Memory B cell (primary cell): Measurements from ENCODE around the gene FGF12.
A peak's percentile ranks its signal among the peaks of the same experiment; 100 is the strongest.

ENCODE experiments used
- ATAC-seq: fragments of 150-1000 bp; cut with Tn5 transposase; 2 replicates; pipeline ENCODE4 v1.10.0; 2021; ENCODE audit warnings: low read depth, mild to moderate bottlenecking, moderate library complexity
- DNase-seq, 2 donors: peaks; one replicate each; pipeline ENCODE4 v3.0.0; 2022; ENCODE audit warnings: low spot score in 2 of 2
- H3K27ac Mint-ChIP-seq: one replicate; pipeline ENCODE4 v1.8.0; 2022; ENCODE audit warnings: mild to moderate bottlenecking, moderate library complexity, mixed read lengths
- H3K27me3 Mint-ChIP-seq: one replicate; pipeline ENCODE4 v1.8.0; 2022; ENCODE audit warnings: mixed read lengths
- H3K36me3 Mint-ChIP-seq: one replicate; pipeline ENCODE4 v1.8.0; 2022; ENCODE audit warnings: mild to moderate bottlenecking, mixed read lengths
- H3K4me1 Mint-ChIP-seq: one replicate; pipeline ENCODE4 v1.8.0; 2022; ENCODE audit warnings: mixed read lengths
- H3K4me3 Mint-ChIP-seq: one replicate; pipeline ENCODE4 v1.8.0; 2022; ENCODE audit warnings: mild to moderate bottlenecking, moderate library complexity, mixed read lengths
- H3K9me3 Mint-ChIP-seq: one replicate; pipeline ENCODE4 v1.8.0; 2022; ENCODE audit warnings: mixed read lengths

FGF12 gene

DNA sequence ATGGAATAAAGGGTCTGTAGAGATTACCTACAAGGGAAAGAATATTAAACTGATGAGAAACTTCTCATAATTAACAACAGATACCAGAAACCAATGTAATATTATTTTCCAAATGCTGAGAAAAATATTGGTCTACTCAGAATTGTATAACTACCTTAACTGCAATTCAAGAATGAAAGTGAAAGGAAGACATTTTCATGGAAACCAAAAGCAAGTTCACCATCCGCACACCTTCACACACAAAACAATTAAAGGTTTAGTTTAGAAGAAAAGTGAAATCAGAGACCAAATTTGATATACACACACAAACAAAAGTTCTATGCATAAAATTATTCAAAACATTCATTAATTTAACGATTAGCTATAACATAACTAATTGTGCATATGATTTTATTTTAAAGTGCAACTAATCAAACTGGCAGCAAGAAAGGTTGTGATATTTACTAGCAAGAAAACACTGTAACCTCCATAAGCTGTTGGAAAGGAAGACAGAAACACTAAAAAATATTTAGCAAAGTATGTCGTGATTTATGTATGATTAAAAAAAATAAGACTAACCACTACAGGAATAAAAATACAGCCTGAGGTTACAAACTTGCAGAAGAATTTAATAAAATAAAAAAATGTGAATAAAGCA, 395.5 kb downstream of the FGF12 start:
- peaks cover 11% of the 10 kb centered on the region for H3K4me1 Mint-ChIP-seq
- ATAC-seq (peak; percentile 48), DNase-seq (no peak)
- H3K36me3 Mint-ChIP-seq = no peaks in the 10 kb centered on the region
- no peaks in the 10 kb centered on the region for H3K27me3 Mint-ChIP-seq
- H3K4me3 Mint-ChIP-seq = peak overlapping the region; percentile 58
- H3K9me3 Mint-ChIP-seq = peaks cover 1% of the 10 kb centered on the region
- H3K27ac Mint-ChIP-seq = no peak overlapping the region

DNA sequence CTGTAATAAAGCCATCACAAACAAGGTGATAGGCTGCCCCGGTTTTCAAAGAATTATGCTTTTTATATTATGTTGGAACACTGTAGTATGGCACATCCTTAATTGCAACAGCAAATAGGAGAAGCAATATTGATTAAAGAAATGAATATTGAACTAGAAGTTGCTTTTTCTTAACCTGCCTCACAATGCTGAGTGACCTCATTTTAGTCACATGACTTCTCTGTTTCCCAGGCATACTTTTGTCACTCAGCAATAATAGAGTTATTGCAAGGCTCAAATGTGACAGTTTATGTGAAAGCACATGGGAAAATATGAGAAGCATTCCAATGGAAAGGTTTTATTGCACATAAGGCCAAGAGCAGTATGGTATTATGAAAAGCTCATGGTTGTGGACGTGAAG, 400.7 kb downstream of the FGF12 start:
- ATAC-seq (no peak), DNase-seq (no peak)
- no peak overlapping the region for H3K27ac Mint-ChIP-seq
- peaks cover 3% of the 10 kb centered on the region for H3K9me3 Mint-ChIP-seq
- no peaks in the 10 kb centered on the region for H3K36me3 Mint-ChIP-seq
- no peaks in the 10 kb centered on the region for H3K27me3 Mint-ChIP-seq
- no peak overlapping the region for H3K4me3 Mint-ChIP-seq
- peaks cover 4% of the 10 kb centered on the region for H3K4me1 Mint-ChIP-seq

DNA sequence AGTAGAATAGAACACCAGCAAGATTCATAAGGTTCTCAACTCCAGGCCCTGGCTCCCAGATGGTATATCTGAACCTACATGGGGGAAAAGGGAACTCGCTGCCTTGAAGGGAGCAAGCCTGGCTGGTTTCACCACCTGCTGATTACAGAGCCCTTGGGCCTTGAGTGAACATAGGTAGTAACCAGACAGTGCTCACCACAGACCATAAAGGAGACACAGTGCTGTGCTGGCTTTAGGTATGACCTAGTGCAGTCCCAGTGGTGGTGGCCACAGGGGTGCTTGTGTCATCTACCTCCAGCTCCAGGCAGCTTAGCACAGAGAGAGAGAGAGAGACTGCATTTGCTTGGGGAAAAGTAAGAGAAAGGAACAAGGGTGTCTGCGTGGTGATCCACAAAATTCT, 409.8 kb downstream of the FGF12 start:
- no peak overlapping the region for H3K27ac Mint-ChIP-seq
- H3K36me3 Mint-ChIP-seq = no peaks in the 10 kb centered on the region
- no peak for ATAC-seq
- H3K27me3 Mint-ChIP-seq = peaks cover 3% of the 10 kb centered on the region
- no peaks in the 10 kb centered on the region for H3K4me1 Mint-ChIP-seq
- DNase-seq = no peak
- H3K9me3 Mint-ChIP-seq = peaks cover 3% of the 10 kb centered on the region
- H3K4me3 Mint-ChIP-seq = no peak overlapping the region

DNA sequence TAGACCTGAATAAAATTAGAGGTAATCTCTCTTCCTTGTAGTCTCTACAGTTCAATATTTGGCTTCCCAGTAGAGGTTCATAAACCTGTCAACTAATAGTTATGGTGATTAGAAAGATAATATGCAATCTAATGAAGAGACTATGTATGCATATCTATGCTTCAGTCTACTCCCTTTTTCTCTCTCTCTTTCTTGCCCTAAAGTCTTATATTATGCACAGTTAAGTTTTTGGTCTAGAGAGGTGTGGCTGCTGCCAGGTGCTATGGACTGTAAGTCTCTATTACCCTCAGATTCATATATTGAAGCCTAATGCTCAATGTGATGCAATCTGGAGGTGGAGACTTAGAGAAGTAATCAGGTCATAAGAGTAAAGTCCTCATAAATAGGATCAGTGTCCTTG, 413.7 kb downstream of the FGF12 start:
- DNase-seq (no peak), ATAC-seq (no peak)
- H3K36me3 Mint-ChIP-seq = no peaks in the 10 kb centered on the region
- no peaks in the 10 kb centered on the region for H3K4me1 Mint-ChIP-seq
- no peak overlapping the region for H3K4me3 Mint-ChIP-seq
- peaks cover 1% of the 10 kb centered on the region for H3K27me3 Mint-ChIP-seq
- H3K9me3 Mint-ChIP-seq = no peaks in the 10 kb centered on the region
- H3K27ac Mint-ChIP-seq = no peak overlapping the region

DNA sequence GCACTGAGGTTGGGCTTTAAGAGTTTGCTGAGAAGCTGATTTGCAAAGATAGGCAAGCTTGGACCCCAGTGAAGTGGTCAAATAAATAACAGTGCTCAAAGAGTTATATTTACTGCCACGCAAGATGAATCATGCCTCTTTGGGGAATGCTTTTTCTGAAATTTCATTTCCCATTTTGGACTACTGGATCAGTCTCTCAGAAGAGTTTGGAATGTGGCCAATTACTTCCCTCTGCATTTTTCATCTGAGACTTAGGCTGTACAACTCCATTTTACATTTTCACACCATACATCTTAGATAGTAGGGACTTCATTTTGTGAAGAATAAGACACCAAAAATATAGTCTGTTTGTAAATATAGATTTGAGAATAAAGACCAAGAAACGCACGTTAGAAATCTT, 419.7 kb downstream of the FGF12 start:
- DNase-seq = no peak
- Mint-ChIP-seq H3K27ac (no peak overlapping the region), H3K4me3 (no peak overlapping the region), H3K36me3 (no peaks in the 10 kb centered on the region), H3K4me1 (no peaks in the 10 kb centered on the region), H3K27me3 (peaks cover 1% of the 10 kb centered on the region), H3K9me3 (no peaks in the 10 kb centered on the region)
- ATAC-seq = no peak

DNA sequence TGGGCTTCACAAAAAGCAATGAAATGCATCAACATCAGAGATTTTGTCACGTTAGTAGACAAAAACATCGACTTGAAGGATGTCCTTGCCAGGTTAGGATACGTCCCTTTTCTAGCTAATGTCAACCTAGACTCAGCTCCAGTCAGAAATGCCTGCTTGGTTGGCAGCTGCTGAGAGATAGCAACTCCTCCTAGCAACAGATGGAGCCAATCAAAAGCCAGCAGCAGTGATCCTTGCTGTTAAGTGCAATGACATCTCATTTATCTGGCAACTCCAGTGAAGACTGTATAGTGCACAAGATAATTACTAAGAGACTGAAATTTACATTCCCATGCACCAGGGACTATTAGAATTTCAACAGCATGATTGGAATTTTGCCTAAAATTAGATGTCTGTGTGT, 424.1 kb downstream of the FGF12 start:
- Mint-ChIP-seq H3K9me3 (no peaks in the 10 kb centered on the region), H3K4me1 (no peaks in the 10 kb centered on the region), H3K27me3 (peaks cover 5% of the 10 kb centered on the region), H3K4me3 (no peak overlapping the region), H3K36me3 (no peaks in the 10 kb centered on the region), H3K27ac (no peak overlapping the region)
- ATAC-seq = no peak
- DNase-seq = no peak

DNA sequence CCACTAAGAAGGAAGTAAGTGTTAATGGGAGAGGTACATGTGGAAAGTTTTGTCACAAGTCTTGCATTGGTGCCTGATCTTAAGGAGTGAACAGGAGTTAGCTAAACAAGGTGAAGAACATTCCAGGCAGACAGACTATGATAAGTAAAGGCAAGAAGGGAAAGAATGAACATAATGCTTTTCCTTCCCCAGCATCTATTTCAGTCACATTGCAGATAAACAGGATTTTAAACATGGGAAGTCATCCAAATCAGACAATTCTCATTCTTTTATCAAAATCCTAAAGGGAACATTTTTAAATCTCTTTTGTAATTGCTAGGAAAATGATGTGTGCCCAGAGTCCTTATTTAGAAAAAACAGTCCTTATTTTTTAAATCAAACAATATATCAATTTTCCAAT, 424.6 kb downstream of the FGF12 start:
- ATAC-seq = no peak
- Mint-ChIP-seq H3K27me3 (peaks cover 6% of the 10 kb centered on the region), H3K27ac (no peak overlapping the region), H3K9me3 (no peaks in the 10 kb centered on the region), H3K4me3 (no peak overlapping the region), H3K4me1 (no peaks in the 10 kb centered on the region), H3K36me3 (no peaks in the 10 kb centered on the region)
- DNase-seq = no peak

DNA sequence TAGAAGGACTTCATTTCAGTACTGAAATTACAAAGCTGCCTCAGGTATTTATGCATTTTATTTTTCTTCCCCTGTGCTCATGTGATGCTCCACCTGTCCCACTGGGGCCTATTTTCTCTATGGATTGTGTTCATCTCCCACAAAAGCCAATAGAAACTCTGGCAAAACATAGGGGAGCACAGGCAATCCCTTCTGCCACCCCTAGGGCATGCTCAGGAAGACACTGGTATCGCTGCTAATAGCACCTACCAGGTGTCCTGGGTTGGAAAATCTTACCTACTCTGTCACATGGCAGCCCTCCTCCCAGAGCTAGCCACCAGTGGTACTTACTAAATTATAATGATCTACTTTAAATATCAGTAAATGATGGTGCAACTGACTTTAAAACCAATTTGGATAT, 427.4 kb downstream of the FGF12 start:
- DNase-seq = no peak
- no peak overlapping the region for H3K4me3 Mint-ChIP-seq
- no peak for ATAC-seq
- no peaks in the 10 kb centered on the region for H3K36me3 Mint-ChIP-seq
- H3K27me3 Mint-ChIP-seq = peaks cover 5% of the 10 kb centered on the region
- no peaks in the 10 kb centered on the region for H3K9me3 Mint-ChIP-seq
- no peaks in the 10 kb centered on the region for H3K4me1 Mint-ChIP-seq
- no peak overlapping the region for H3K27ac Mint-ChIP-seq

DNA sequence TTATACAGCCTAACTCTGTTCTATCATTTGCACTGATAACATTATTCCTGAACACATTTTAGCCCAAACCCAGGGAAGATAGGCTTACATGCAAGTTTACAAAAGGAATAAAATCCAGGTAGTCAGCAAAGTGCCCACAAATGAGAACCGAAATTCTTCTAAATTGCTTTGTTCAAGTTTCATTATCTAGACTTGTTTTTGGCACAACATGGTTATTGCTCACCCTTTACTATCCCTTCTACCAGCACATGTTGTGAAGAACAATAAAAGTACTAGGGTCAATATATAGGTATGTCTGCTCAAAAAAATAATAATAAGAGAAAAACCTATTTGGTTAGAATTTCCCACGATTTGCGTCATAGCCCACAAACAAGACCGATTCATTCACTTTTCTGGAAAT, 430.5 kb downstream of the FGF12 start:
- peaks cover 5% of the 10 kb centered on the region for H3K27me3 Mint-ChIP-seq
- no peak for ATAC-seq
- peaks cover 1% of the 10 kb centered on the region for H3K9me3 Mint-ChIP-seq
- no peak for DNase-seq
- H3K4me1 Mint-ChIP-seq = peaks cover 2% of the 10 kb centered on the region
- no peak overlapping the region for H3K27ac Mint-ChIP-seq
- H3K36me3 Mint-ChIP-seq = no peaks in the 10 kb centered on the region
- H3K4me3 Mint-ChIP-seq = no peak overlapping the region

DNA sequence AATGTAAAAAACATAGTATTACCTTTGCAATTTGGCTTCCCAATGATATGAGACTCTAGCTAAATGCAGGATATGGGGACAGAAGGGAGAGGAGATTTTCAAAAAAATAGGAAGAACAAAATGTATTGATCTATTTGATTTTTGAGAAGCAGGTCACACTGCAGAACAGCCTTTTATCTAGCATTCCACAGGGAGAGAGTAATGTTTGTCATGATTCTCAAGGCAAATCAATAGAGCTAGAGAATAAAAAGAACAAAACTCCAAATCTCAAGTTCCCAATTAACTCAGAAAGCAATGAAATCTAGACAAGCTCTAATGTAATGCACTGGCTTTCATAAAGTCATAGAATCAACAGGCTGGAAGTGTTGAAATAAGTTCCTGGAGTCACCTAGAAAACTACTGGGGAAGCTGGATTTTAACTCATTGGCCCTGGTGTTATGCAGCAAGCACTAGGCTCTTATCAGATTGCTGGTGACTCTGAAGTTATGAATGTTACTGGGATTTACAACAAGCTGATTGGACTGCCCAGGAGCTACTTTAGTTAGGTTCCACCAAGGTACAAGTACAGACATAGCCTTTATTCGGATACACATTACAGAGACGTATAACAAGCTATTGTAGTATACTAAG, 442.8 kb downstream of the FGF12 start:
- Mint-ChIP-seq H3K4me1 (no peaks in the 10 kb centered on the region), H3K27ac (no peak overlapping the region), H3K4me3 (no peak overlapping the region), H3K27me3 (peaks cover 4% of the 10 kb centered on the region), H3K36me3 (no peaks in the 10 kb centered on the region), H3K9me3 (no peaks in the 10 kb centered on the region)
- no peak for DNase-seq
- ATAC-seq = no peak

DNA sequence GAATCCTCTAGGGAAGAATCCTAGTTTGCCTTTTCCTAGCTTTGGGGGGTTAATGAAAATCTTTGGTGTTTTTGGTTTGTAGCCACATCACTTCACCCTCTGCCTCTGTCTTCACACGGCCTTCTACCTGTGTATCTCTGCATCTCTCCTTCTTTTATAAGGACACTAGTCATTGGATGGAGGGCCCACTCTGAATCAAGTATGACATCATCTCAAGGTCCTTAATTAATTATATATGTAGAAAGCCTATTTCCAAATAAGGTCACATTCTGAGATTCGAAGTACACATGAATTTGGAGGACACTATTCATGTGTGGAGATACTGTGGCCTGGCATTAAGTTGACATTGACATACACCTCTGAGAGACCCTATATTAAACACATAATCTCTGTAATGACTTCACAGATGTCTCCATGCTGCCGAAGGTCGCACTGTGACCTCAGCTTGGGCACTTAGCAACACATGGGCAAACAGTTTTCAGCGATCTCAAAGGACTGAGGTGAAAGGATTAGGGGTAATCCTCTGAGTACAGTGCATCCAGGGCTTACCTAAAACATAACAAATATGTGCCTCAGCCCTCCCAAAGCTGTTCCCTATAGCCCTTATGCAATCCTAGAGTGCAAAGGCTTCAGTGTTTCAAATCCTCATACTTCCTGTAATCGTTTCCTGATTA, 446.0 kb downstream of the FGF12 start:
- Mint-ChIP-seq H3K4me1 (no peaks in the 10 kb centered on the region), H3K27me3 (no peaks in the 10 kb centered on the region), H3K36me3 (no peaks in the 10 kb centered on the region), H3K4me3 (no peak overlapping the region), H3K27ac (no peak overlapping the region), H3K9me3 (no peaks in the 10 kb centered on the region)
- DNase-seq = no peak
- ATAC-seq = no peak

DNA sequence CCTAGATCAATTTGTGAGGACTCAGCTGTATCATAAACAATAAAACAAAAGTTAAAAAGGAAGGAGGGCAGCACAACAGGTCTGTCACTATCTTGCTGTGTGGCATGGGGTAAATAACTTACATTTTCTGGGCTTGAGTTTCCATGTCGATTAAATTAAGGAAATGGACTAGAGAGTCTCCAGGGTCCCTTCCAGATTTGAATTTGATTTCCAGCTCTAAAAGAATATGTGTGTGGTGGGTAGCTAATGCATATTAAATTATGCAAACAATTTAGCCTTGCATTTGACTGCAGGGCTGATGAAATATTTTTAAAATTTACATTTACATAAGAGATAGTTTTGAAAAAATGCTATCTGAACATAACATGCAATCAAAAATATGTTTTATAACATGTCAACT, 447.7 kb downstream of the FGF12 start:
- no peak overlapping the region for H3K27ac Mint-ChIP-seq
- H3K36me3 Mint-ChIP-seq = no peaks in the 10 kb centered on the region
- no peaks in the 10 kb centered on the region for H3K9me3 Mint-ChIP-seq
- DNase-seq (no peak), ATAC-seq (no peak)
- no peaks in the 10 kb centered on the region for H3K4me1 Mint-ChIP-seq
- H3K27me3 Mint-ChIP-seq = no peaks in the 10 kb centered on the region
- H3K4me3 Mint-ChIP-seq = no peak overlapping the region

DNA sequence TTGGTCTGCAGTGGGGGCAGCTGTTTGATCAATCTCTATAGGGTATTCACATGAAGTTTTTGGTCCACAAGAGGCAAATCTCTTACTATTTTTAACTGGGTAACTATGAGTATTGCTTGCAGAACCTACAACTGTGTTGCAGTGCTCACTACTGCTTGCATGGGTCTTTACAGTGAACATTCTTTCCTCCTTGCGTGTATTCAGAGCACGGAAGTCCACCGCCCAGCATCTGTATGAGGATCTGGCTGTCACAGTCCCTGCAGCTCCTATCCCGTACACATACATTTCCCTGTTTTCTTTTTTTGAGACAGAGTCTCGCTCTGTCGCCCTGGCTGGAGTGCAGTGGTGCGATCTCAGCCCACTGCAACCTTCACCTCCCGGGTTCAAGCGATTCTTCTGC, 449.9 kb downstream of the FGF12 start:
- no peak for DNase-seq
- Mint-ChIP-seq H3K9me3 (no peaks in the 10 kb centered on the region), H3K4me3 (no peak overlapping the region), H3K27me3 (no peaks in the 10 kb centered on the region), H3K36me3 (no peaks in the 10 kb centered on the region), H3K27ac (no peak overlapping the region), H3K4me1 (no peaks in the 10 kb centered on the region)
- no peak for ATAC-seq

DNA sequence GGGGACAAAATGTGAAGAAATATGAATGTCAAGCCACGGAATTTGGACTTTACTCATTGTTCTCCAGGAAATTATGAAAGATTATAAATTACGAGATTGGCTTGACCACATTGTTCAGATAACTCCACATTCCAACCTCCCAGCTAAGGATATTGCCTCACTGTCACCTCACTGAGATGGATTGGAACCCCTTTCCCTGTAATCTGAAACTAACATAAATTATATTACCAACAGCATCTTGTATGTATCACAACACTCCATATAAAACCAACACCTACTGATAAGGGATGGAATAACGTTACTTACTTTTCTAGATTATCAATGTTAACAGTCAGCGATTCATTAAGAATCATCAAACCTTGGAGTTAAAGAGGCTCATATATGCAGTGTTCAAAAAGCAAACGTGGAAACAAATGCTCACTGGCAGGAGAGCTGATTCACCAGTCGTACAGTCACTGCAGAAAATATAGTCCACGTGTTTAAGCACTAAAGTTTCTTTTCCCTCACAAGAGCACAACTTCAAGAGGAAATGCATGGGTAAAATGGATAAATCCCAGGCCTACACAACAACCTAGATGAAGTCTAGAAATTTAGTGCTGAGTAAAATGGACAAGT, 451.5 kb downstream of the FGF12 start:
- no peak for ATAC-seq
- H3K4me1 Mint-ChIP-seq = no peaks in the 10 kb centered on the region
- H3K27ac Mint-ChIP-seq = no peak overlapping the region
- no peaks in the 10 kb centered on the region for H3K27me3 Mint-ChIP-seq
- H3K4me3 Mint-ChIP-seq = no peak overlapping the region
- H3K36me3 Mint-ChIP-seq = no peaks in the 10 kb centered on the region
- no peak for DNase-seq
- no peaks in the 10 kb centered on the region for H3K9me3 Mint-ChIP-seq

DNA sequence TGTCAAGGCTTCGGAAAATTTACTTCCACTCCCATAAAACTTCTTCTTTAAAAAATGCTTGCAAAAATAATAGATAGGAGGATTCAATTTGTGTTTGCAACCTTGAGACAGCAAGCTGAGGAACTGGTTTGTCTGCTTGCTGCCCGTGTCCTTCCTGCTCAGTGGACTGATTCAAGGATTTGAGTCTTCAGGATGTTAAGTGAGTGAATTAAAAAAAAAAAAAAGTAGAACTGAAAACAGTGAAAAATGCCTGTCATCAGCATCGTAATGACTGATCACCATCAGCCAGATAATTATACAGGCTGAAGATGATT, 453.7 kb downstream of the FGF12 start:
- ATAC-seq = no peak
- Mint-ChIP-seq H3K27ac (no peak overlapping the region), H3K4me1 (no peaks in the 10 kb centered on the region), H3K9me3 (no peaks in the 10 kb centered on the region), H3K27me3 (no peaks in the 10 kb centered on the region), H3K4me3 (no peak overlapping the region), H3K36me3 (no peaks in the 10 kb centered on the region)
- no peak for DNase-seq
